ENCODE results near the gene EIF3K. TPM values are rescaled to one million over a fixed set of nuclear protein-coding genes. Genes with fewer than 3 reads are reported as not detected.

The EIF3K gene
- total RNA-seq, 1 donor from 2014 or later, result 644 TPM

DNA sequence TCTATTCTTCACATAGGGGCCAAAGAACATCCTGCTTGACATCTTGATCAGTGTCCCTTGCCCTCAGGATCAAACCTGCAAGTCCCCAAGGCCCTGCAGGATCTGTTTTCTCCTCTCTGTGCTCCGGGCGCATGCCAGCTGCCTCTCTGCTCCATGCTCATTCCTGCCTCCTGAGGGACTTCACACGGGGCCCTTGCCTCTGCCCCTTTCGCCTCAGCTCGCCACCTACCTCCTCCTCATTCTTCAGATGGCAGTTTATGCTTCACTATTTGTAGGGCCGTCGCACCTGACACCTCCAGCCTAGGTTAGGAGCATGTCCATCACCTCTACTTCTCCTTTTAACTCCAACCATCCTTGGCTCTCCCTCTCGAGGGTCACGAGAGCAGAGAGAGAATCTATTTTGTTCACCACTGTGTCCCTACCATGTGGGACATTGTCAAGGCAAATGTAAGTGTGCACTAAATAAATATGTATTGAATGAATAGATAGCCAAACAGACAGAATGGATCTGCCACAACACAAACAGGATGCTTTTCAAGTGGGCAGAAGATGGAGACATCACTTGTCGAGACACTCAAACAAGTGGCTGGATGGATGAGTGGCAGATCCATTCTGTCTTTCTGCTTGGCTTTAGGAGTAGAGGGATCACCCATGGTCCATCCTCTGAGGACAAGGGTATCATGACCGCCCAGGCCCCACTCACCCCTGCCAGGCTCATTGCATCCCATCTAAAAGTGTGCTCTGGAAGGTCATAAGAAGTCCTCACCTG lies 58.1 kb downstream of the EIF3K start:
- intact Hi-C loops (cut with DNase I), result no loop called here
- ATAC-seq (ENCODE audit: poor library complexity) (no peak), DNase-seq (no peak)

DNA sequence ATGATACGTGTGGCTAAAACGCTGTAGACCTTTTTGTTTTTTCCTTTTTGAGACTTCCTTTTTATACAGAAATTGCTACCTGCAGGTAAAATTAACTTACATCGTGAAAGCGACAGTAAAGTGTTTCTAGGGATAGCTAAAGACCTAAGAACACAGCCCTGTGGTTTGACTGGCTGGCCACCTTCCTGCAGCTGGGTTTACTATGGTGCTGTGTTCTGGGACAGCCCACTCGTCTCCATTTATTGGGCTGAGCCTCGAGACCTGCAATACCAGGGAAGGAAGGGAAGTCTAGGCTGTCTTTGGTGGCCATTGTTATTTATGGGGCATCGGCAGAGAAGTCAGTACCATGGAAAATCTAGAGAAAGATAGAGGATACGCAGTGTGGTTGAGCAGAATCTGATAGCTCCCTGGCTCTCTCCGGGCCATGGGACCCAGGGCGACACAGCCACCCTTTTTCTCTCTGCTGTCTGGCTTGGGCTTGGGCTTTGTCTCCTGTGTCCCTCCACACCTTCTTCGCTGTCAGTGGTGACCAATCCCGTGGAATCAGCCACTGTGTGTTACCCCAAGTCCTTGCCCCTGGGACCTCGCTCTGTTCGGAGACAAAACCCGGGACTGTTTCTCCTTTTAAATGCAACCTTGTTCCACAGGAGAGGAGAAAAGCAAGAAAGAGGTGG lies 59.4 kb downstream of the EIF3K start:
- ATAC-seq (ENCODE audit: poor library complexity), result no peak
- no peak for DNase-seq
- intact Hi-C loops (cut with DNase I), result no loop called here

DNA sequence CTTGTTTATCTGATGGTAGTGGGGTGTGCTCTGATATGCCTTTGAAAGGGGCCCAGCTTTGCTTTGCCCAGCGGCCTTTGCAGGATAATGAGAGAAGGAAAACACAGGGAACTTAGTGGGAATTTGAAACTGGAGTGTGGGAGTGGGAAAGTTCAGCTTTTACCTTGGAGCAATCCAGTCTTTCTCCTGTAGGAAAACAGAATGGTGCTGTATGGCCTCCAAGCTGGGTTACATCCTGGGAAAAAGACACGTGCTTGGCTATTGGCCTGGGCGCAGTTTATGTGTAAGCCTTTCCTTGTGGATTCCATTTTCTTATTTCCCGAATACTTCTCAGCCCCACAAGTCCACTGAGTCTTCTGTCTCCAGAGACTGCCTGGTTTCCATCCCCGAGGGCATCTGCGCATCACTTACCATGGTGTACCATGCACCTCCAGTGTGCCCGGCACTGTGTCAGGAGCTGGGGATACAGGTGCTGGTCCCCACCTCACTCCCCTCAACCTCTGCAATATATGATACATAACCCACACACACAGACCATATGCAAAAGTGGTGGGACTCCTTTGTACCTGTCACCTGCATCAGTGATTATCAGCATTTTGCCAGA lies 60.0 kb downstream of the EIF3K start:
- DNase-seq (no peak), ATAC-seq (ENCODE audit: poor library complexity) (no peak)
- intact Hi-C loops (cut with DNase I), result no loop called here

DNA sequence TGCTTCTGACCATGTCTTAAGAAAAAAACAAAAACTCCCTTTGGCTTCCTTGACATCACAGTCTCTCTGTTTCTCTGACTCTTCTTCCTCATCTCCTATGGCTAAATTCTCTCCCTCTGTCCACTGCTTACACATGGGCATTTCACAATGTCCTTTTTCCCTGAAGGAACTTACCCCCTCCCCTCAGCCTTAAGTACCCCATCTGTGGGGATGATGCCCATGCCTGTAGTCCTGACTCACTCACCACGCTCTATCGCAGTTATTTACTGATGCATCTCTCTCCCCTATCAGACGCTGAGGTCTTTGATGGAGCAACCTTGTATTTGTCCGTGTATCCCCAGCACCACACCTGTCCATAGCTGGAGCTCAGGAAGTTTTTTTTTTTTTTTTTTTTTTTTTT lies 60.9 kb downstream of the EIF3K start:
- intact Hi-C loops (cut with DNase I), result no loop called here
- no peak for ATAC-seq (ENCODE audit: poor library complexity)
- no peak for DNase-seq

DNA sequence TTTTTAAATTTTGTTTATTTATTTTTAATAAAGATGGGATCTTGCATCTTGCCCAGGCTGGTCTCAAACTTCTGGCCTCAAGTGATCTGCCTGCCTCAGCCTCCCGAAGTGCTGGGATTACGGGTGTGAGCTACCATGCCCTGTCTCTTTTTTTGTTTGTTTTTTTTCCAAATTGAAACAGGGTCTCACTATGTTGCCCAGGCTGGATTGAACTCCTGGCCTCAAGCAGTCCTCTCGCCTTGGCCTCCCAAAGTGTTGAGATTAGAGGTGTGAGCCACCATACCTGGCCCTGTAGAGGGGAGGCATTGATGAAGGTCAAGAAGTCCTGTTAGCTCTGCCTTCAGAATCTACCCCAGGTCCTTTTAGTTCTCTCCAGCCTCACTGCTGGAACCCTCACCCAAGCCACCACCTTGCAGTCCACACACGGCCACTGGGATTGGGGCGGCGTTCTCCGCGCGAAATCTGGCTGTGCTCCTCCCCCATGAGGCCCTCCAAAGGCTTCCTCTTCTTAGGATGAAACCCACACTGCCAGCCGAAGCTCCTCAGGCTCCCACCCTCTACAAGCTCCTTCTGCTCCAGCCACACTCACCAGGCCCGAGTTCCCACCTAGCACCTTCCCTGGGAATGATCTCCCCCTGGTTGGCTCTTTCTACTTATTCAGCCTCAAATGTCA lies 63.3 kb downstream of the EIF3K start:
- no peak for DNase-seq
- intact Hi-C loops (cut with DNase I), result no loop called here
- no peak for ATAC-seq (ENCODE audit: poor library complexity)

DNA sequence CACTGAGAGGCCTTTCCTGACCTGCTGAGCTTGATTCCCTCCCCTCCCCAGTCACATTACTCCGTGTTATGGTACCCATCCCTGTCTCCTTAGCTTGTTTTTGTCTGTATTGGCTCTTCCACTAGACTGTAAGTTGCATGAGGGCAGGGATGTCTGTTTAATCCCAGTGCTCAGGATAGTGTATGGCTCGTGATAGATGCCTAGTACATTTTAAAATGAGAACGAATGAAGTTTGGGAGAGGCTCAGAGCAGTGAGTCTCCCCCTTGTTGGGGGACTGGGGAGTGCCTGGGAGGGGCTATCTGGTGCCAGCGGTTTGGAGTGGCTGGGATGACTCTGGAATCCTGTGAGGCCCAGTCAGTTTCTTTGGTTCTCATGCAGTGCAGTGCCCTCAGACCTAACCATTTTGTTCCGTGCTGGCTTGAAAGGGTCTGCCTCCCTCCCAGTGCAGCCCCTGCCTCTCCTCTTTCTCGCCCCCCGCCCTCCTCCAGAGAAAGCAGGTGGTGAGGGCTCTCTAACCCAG lies 63.9 kb downstream of the EIF3K start:
- DNase-seq (no peak), ATAC-seq (ENCODE audit: poor library complexity) (peak; percentile 9)
- intact Hi-C loops (cut with DNase I), result no loop called here

DNA sequence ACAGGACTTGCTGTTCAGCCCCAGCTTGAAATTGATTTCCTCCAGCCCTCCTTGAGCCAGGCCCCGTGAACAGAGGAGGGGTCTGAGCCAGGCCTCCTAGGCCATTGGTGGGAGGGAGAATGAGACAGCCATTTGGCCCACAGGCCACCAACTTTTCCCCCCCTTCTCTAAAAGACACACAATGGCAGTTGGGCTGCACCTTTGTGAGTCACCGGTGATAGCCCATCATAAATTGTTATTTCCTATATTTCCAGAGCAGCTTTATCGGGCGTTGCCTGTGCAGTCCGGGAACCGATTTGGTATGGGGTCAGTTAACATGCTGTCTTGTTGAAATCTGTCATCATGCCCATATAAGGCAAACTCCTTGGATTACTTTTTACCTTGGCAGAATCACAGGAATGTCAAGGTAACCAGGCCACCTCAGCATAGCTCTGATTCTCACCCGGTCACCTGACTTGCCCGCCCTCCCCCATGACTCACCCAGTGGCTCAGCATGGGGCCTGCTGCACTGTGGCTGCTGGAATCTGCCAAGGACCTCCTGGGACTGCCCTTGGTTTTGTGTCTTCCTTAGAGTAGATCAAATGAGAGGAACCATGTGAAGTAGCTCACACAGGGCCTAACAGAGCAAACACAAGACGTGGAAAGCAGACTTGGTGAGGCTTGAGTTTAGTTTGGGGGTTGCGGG lies 64.5 kb downstream of the EIF3K start:
- intact Hi-C loops (cut with DNase I), result no loop called here
- peak; percentile 67 for ATAC-seq (ENCODE audit: poor library complexity)
- peak; percentile 70 for DNase-seq

DNA sequence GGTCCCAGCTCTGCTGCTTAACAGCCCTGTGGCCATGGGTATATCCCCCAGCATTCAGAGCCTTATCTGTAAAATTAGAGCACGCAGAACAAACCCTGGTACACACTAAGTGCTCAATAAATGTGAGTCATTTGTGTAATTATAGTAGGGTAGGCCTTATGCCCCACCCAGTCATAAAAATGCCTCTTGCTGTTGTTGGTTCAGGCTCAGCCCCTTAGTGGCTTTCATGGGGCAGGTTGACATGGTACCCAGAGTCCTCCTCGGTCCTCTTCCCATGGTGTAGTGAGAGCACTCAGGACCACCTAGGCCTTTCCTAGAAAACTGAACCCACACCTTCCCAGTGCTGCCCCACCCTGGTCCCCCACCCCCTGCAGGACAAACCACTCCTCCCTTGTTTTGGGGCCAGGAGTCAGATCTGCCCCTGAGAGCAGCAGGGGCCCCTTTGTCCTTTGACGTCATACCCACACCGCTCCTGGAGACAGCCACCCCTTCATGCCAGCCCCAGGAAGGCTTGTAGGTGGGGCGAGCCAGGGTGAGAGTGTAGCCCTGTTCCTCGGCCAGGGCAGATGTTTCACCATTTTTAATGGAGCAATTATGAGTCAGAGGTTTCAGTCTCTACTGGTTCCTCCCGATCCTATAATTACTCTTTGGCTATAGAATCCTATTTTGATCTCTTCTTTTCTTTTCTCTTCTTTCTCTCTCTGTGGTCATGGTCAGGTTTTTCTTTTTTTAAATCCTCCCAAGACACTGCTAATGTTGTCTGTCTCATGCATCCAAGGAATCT lies 65.3 kb downstream of the EIF3K start:
- intact Hi-C loops (cut with DNase I), result no loop called here
- DNase-seq (no peak), ATAC-seq (ENCODE audit: poor library complexity) (peak; percentile 55)

DNA sequence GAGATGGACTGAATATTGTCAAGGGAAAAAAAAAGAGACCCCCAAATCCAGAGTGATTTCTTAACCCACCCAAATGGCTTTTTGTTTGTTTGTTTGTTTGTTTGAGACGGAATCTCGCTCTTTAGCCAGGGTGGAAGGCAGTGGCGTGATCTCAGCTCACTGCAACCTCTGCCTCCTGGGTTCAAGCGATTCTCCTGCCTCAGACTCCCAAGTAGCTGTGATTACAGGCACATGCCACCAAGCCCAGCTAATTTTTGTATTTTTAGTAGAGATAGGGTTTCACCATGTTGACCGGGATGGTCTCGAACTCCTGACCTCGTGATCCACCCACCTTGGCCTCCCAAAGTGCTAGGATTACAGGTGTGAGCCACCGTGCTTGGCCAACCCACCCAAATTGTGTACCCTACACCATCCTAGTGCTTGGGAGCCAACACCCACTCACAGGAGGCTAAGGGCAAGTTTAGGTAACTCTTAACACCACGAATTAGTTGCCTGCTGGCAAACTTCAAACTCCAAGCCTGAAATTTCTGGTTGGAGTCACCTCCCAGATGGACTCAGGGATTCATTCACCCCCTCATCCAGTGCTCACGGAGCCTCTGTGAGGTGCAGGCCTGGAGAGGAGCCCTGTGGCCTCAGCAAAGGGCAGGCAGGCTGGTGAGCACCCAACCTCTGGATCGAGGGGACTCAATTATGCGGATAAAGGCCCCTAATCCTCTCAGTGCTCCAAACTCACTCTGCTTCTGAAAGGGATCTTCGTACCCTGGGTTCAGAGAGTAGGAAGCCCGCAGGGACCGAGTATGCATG lies 66.1 kb downstream of the EIF3K start:
- intact Hi-C loops (cut with DNase I), result no loop called here
- no peak for ATAC-seq (ENCODE audit: poor library complexity)
- DNase-seq, result no peak

DNA sequence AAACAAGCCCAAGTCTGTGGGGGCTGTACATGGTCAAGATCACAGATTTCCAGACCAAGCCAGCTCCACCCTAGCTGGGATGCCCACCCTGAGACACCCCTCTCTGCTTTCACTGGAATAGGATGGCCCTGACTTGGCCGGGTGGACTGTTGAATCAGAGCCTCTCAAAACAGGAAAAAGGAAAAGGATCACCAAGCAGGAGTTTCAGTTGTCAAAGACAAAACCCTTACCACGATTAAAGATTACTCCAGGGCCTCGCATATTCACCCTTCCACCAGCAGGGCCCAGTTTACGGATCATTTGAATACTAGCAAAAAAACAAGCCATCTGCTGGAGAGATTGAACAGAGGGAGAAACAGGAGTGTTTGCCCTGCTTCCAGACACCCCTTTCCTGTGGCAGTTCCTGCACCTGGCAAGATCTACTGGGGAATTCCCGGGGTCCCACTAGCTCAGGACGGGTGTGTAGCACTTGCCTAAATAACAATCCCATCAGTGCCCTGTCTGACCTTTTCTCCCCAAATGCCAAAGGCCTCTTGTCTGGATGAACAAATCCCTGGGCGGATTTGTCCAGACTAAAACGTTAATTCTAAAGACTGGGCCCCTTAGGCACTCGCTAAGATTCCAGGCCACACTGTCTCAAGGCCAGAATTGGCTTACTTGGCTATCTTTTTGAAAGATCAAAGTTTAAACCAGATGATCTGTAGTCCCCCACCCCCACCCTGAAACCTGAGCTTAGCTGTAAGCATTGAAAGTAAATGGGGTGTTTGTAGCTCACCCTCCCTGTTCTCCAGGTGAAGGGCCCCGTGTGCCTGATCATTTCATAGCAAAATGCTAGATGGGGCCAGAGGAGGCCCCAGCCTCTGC lies 66.9 kb downstream of the EIF3K start:
- ATAC-seq (ENCODE audit: poor library complexity), result no peak
- intact Hi-C loops (cut with DNase I), result no loop called here

DNA sequence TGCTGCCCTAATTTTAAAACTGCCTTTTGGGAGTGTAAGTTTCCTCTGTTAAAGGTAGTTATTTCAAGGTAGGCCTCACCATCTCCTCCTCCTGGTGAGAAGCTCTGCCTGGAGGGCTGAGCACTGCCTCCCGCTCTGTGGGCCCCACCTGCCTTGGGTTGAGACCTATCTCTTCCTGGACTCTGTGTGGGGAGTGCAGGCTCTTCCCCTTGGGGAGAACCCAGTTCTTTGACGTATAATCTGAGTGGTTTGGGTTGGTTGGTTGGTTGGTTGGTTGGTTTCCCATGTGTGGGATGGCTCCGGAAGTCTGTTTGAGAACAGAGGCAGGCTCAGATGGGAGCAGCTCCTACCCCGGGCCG lies 67.5 kb downstream of the EIF3K start:
- DNase-seq, result no peak
- intact Hi-C loops (cut with DNase I), result no loop called here
- no peak for ATAC-seq (ENCODE audit: poor library complexity)

More for the DNA sequence above, 66.9 kb downstream of the EIF3K start:
- no peak for DNase-seq

Other genes starting within 250 kb of the EIF3K start
- 299 TPM for gene PSMD8, start 244.6 kb upstream of the EIF3K start, total RNA-seq
- gene GGN, start 231.2 kb upstream of the EIF3K start, total RNA-seq, result 0.27 TPM
- 0.40 TPM for gene SPRED3, start 230.5 kb upstream of the EIF3K start, total RNA-seq
- gene FAM98C, start 216.1 kb upstream of the EIF3K start, total RNA-seq, result 10.5 TPM
- gene RASGRP4, start 193.0 kb upstream of the EIF3K start, total RNA-seq, result 1.8 TPM
- 0.73 TPM for gene RYR1, start 185.5 kb upstream of the EIF3K start, total RNA-seq
- 1.3 TPM for gene MAP4K1, start 1.2 kb upstream of the EIF3K start, total RNA-seq
- gene ACTN4, start 28.5 kb downstream of the EIF3K start, total RNA-seq, result 125 TPM
- gene CAPN12, start 125.3 kb downstream of the EIF3K start, total RNA-seq, result not detected
- gene LGALS7, start 154.3 kb downstream of the EIF3K start, total RNA-seq, result not detected
- gene LGALS7B, start 170.0 kb downstream of the EIF3K start, total RNA-seq, result not detected
- 0.86 TPM for gene LGALS4, start 193.8 kb downstream of the EIF3K start, total RNA-seq
- gene ECH1, start 212.6 kb downstream of the EIF3K start, total RNA-seq, result 1,260 TPM
- 158 TPM for gene HNRNPL, start 230.8 kb downstream of the EIF3K start, total RNA-seq